GM12874 (cell line): ENCODE measurements around the gene ALX3.

ENCODE experiments used
- CTCF ChIP-seq: IDR thresholded peaks from 2 replicates; pipeline ENCODE4 v1.5.1; 2011; ENCODE audit warnings: low read depth, mild to moderate bottlenecking, control low read depth, low read length, moderate library complexity; ENCODE audit not compliant: insufficient read depth

The ALX3 gene

GRCh38 chr1:110097507-110098221, 27.2 kb upstream of the ALX3 start:
- no peak for TF ChIP-seq CTCF

- no peak for TF ChIP-seq CTCF
These were observed 24.6 kb upstream of the ALX3 start for GRCh38 chr1:110094931-110095654.

- TF ChIP-seq CTCF, result no peak
These were observed 22.5 kb upstream of the ALX3 start for GRCh38 chr1:110092991-110093390.

- TF ChIP-seq CTCF, result no peak
These were observed 21.3 kb upstream of the ALX3 start for GRCh38 chr1:110091791-110092190.

- TF ChIP-seq CTCF, result no peak
These were observed 20.9 kb upstream of the ALX3 start for GRCh38 chr1:110091381-110091780.

- no peak for TF ChIP-seq CTCF
These were observed 19.2 kb upstream of the ALX3 start for GRCh38 chr1:110089561-110090275.

GRCh38 chr1:110088739-110089316, 18.4 kb upstream of the ALX3 start:
- no peak for TF ChIP-seq CTCF
